HG02623 (cell line): ENCODE data around the gene GUCA2B.

ENCODE experiments used
- ATAC-seq: cut with Tn5 transposase; IDR thresholded peaks from one replicate; pipeline ENCODE4 v1.9.1; 2021; ENCODE audit warnings: moderate library complexity; ENCODE audit not compliant: unreplicated experiment

GUCA2B gene

DNA sequence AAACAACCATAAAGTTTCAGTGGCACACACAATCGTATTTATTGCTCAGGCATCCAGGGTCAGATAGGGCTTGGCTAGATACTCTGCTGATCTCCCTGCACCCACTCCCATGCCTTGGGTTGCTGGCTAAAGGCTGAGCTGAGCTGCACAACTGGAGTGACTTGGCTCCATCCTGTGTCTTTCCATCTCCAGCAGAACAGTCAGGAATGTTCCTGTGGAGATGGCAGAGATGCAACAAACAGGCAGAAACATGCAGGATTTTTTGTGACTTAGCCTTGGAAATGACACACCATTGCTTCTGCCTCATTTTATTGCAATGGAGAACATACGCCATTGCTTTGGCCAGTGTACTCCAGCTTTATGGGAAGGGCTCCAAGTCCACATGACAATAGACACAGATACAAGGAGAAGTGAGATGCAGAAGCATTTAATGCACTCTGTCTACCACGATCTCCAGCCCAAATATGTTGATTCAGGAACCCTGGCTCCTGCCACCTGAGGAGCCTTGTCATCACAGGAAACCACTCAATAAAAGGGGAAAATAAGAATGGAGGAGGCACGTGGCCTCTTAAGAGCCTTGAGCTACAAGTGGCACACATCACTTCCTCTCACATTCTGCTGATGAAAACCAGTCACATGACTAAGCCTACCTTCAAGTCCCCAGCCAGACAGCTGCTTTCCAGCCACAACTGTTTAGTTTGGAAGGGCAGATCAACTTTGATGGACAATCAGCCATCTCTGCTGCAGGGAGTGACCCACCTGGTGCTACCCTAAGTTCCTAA lies 10.1 kb upstream of the GUCA2B start:
- ATAC-seq: no peak

DNA sequence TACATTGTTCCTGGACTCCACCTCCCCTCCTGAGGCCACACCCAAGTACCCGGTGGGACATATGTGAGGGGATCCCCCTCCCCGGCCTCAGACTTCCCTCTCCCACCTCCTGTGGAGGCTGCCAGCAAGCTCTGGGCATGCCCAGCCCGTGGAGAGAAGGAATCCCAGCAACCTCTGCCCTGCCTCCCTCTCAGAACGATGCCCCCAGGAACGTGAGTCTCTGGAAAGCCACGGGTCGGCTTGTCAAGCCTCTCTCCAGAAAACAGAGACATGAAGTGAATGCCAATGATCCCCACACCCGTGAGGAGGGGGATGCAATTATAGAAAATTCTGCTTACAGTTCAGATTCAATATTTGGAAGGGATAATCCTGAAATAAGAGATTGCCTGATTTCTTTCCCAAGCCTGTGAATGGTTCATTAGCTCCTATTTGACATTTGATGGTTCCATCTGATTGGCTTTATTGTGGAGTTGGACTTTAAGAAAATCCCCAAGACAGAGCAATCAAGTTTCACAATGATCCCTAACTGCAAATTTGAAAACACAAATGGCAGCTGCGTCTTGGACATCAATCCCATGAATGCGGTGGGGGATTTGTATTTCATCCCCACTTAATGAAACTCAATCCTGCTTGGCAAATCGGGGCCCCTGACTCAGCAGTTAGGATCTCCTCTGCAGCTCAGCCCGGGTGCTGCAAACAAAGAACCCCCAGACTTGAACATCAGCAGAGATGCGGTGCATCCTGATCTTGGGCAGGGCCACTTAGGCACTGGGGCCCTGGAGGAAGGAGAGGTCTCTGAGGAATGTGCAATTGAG lies 9.1 kb upstream of the GUCA2B start:
- ATAC-seq: no peak

GRCh38 chr1:42144711-42145388 lies 8.4 kb upstream of the GUCA2B start:
- ATAC-seq: no peak

- no peak for ATAC-seq
These were observed 7.9 kb upstream of the GUCA2B start for GRCh38 chr1:42145389-42145716.

GRCh38 chr1:42145764-42146625 lies 7.2 kb upstream of the GUCA2B start:
- ATAC-seq: no peak

- ATAC-seq: no peak
These were observed 6.4 kb upstream of the GUCA2B start for GRCh38 chr1:42146626-42147320.

DNA sequence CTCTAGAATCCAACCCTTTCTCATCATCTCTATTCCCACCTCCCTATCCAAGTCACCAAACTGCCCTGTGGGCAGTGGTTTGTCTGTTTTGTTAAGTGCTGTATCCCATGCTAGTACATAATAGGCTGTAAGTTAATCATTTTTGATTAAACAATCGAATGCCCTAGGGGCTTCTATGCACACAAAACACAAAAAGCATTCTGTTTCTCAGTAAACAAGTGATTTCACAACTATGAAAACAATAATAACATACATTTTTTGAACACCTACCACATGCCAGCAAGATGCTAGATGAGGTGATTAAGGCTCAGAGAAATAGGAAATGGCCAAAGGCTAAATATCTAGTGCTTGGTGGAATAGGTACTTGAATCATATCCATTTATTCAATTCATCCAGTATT lies 5.0 kb upstream of the GUCA2B start:
- no peak for ATAC-seq

- ATAC-seq: no peak
These were observed 2.6 kb upstream of the GUCA2B start for GRCh38 chr1:42150651-42151050.

DNA sequence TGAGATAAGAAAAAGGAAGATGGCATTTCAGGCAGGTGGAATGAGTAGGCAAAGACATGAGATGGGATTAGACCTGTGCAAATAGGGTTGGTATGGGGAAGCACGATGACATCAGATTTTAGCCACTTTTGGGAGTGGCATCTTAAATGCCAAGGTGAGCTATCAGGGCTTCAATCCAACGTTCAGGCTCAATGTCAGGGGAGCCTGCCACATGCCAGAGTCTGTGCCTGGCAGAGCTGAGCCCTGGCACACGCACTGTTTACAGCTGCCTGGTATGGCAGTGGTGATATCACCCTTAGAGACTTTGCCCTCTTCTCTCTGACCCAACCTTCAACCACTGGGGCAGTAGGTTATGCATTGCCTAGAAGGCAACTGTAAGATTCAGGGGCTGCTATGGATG lies 1.1 kb upstream of the GUCA2B start:
- no peak for ATAC-seq

DNA sequence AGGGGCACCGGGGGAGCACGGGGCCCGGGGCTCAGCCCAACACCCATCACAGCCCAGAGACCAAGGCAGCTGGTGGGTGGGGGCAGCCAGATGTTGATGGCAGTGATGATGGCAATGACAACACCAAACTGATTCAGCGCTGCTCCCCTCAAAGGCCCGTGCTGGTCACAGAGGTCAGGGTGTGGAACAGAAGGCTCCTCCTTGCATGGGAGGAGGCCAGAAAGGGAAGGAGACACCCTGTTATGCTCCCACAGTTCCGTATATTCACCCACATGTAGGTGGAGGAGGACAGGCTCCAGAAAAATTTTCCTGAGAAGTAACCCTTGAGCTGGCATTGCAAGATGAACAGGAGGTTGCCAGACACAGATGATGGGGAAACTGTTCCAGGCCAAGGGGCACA lies 414 bp downstream of the GUCA2B start:
- ATAC-seq: no peak

- no peak for ATAC-seq
These were observed 1.5 kb downstream of the GUCA2B start for GRCh38 chr1:42154685-42155084.

- no peak for ATAC-seq
These were observed 2.2 kb downstream of the GUCA2B start for GRCh38 chr1:42155362-42155761.

DNA sequence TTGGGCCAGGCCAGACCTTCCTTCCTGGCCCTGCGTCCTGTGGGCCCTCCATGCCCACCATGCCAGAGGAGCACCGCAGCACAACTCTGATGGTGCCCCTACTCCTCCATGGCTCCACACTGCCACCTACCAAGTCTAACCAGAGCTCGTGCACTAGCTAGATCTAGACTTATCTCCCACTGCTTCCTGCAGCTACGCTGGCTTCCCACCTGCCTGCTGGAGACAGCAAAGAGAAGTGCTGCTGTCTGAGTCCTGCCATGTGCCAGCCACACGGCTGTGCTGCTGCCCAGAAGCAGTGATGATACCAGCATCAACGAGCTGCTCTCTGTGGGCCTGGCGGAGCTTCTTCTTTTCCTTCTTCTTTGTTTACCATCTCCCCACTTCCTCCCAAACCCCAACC lies 4.5 kb downstream of the GUCA2B start:
- ATAC-seq: no peak

GRCh38 chr1:42158189-42158588 lies 5.0 kb downstream of the GUCA2B start:
- ATAC-seq: no peak

- no peak for ATAC-seq
These were observed 9.0 kb downstream of the GUCA2B start for GRCh38 chr1:42162181-42162580.

DNA sequence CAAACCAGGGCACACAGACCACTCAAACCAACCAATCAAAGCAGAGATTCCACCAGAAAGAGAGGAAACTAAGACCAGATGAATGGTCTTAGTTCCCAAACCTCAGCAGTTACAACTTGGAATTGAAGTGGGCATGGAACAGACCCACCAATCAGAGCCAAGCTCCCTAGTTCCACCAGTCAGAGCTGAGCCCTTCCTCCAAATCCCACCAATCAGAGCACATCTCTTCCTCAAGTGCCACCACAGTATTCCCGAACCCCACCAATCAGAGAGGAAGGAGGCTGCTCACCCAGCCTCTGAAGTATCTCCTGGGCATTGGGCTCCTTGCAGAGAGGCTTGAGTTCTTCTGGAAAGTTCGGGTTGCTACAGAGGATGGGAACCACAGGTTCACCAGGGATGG lies 9.9 kb downstream of the GUCA2B start:
- ATAC-seq: no peak

DNA sequence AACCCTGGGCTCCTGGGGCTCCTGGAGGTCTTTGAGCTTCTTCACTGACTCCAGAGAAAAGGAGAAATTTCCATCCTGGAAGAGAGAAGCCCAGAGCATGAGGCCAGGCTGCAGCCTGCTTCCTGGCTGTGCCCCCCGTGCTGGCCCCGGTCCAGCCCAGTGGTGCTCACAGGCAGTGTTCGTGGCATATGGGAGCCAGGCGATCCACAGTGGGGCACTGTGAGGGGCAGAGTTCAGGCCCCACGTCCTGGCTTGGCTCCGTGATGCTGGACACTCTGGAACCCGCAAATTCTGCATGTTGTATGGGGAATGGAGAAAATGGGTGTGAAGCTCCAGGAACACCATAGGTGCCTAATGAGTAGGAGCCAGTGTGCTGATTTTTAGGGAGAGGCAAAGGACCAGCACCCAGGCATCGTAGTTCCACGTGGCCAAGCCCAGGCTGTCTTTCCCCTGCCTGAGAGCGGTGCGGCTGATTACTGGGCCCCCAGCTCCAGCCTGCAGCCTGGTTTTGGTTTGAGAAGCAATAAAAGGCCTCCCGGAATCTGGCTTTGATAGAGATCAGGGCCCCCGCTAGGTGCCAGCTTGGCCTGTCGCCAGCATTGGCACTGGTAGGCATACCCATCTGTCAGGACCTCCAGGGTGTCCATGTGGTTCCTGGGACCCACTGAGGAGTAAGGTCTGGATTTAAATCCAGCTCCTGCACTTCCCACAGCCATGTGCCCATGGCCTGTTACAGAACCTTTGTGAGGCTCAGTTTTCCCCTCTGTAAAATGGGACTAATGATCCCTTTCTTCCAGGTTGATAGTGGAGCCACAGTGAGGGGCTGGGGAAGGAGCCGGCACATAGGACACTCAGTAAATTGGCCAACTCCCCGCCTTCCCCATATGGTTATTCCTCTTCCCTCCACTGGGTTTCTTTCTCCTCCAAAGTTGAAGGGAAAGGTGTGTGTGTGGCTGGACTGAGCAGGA lies 10.6 kb downstream of the GUCA2B start:
- ATAC-seq: no peak

DNA sequence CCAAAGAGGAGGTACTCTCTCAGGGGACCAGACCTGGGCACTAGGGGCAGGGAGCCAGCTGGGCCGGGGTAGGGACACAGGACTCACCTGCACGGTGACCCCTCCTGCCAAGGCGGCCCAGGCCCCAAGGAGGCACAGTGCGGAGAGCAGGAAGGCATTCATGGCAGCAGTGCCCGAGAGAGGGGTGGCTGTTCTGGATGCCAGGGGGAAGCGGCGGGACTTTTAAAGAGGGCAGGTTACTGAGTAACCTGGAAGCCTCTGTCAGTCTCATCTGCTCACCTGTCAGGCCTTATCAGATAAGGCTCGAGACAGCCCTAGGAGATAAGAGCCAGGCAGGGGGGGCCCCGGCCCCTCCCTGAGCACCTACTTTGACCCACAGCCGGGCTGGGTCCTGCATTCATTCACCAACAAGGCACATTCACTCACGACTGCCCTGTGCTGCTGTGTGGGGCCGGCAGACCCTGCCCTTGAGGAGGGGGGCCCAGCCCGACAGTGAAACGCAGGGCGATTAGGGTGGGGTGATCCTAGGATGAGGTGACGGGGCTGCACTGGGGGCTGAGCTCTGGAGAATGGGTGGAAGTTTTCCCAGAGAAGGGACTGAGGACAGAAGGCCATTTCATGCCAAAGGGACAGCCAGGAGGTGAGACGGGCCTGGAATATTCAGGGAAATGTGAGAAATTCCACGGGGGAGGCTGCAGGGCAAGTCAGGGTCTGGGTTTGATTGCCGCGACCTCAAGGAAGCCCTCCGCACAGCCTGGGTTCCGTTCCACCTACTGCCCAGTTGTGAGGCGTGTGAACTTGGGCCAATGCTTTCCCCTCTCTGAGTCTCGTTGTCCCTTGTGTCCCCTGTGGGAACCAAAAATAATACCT lies 11.6 kb downstream of the GUCA2B start, which contains the start of gene GUCA2A:
Gene GUCA2A (minus strand): TSS at position 195 of the 870 bp plus-strand sequence. CDS start 33 bp downstream, at position 162.
- no peak for ATAC-seq
